DMS114 treated with DMSO at 0.1 percent for 48 hours (cell line): Measurements from ENCODE around the gene NFE2L3.
"Not testable (repeated sequence)": the region's sequence is repeated elsewhere in the genome, so short reads cannot be mapped to it uniquely, and the experiment has no call there.

Source experiments
- DNase-seq: peaks from one replicate; lab custom pipeline; 2025; ENCODE audit not compliant: unreplicated experiment; lab: John Stamatoyannopoulos, UW

The NFE2L3 gene

GRCh38 chr7:26167303-26167934, 15.4 kb downstream of the NFE2L3 start:
- DNase-seq, result no peak

GRCh38 chr7:26168458-26169023, 16.5 kb downstream of the NFE2L3 start:
- DNase-seq, result no peak

GRCh38 chr7:26169271-26169670, 17.3 kb downstream of the NFE2L3 start:
- DNase-seq, result no peak

- DNase-seq, result no peak
Measured at GRCh38 chr7:26170663-26171062, 18.7 kb downstream of the NFE2L3 start.

- no peak for DNase-seq
Measured at GRCh38 chr7:26171601-26172000, 19.6 kb downstream of the NFE2L3 start.

- DNase-seq, result no peak
Measured at GRCh38 chr7:26172048-26172447, 20.1 kb downstream of the NFE2L3 start.

- DNase-seq, result not testable (repeated sequence)
Measured at GRCh38 chr7:26175903-26176302, 23.9 kb downstream of the NFE2L3 start.

GRCh38 chr7:26176696-26177095, 24.7 kb downstream of the NFE2L3 start:
- not testable (repeated sequence) for DNase-seq

GRCh38 chr7:26177269-26177668, 25.3 kb downstream of the NFE2L3 start:
- not testable (repeated sequence) for DNase-seq

GRCh38 chr7:26178272-26178960, 26.4 kb downstream of the NFE2L3 start:
- DNase-seq, result no peak

GRCh38 chr7:26179422-26179821, 27.4 kb downstream of the NFE2L3 start:
- DNase-seq, result no peak

- DNase-seq, result no peak
Measured at GRCh38 chr7:26179826-26180497, 28.0 kb downstream of the NFE2L3 start.

GRCh38 chr7:26180792-26181198, 28.8 kb downstream of the NFE2L3 start:
- no peak for DNase-seq

GRCh38 chr7:26181474-26182227, 29.7 kb downstream of the NFE2L3 start:
- DNase-seq, result no peak

- no peak for DNase-seq
Measured at GRCh38 chr7:26182283-26182682, 30.3 kb downstream of the NFE2L3 start.

- no peak for DNase-seq
Measured at GRCh38 chr7:26182706-26183105, 30.7 kb downstream of the NFE2L3 start.

GRCh38 chr7:26183545-26184280, 31.7 kb downstream of the NFE2L3 start:
- DNase-seq, result no peak

- peak; percentile 32 for DNase-seq
Measured at GRCh38 chr7:26184281-26185101, 32.5 kb downstream of the NFE2L3 start.

GRCh38 chr7:26185131-26185843, 33.3 kb downstream of the NFE2L3 start:
- peak; percentile 30 for DNase-seq
